Right lobe of liver (tissue), 4 donors: ENCODE data around the gene CGB1.

ENCODE experiments used
- POLR2A ChIP-seq: fragments of 450-650 bp; IDR thresholded peaks from one replicate; pipeline ENCODE4 v1.6.1; 2017; ENCODE audit warnings: antibody characterized with exemption, mild to moderate bottlenecking
- TF ChIP-seq, protein P1 (sequence below), 4 donors: fragments of 200-600 bp in 3 of 4; fragments of 450-650 bp in 1 of 4; IDR thresholded peaks; one replicate each; pipeline versions ENCODE4 v1.5.1 to v1.8.0; 2016 to 2022; ENCODE audit warnings: antibody characterized with exemption in 4 of 4, mild to moderate bottlenecking in 2 of 4
- donor health status: DM: no; HTN: no; CAD: no.
- donor health status: DM: no; HTN: no; CAD: no.
- donor health status: DM: no; HTN: yes; CAD: no.

DNA sequence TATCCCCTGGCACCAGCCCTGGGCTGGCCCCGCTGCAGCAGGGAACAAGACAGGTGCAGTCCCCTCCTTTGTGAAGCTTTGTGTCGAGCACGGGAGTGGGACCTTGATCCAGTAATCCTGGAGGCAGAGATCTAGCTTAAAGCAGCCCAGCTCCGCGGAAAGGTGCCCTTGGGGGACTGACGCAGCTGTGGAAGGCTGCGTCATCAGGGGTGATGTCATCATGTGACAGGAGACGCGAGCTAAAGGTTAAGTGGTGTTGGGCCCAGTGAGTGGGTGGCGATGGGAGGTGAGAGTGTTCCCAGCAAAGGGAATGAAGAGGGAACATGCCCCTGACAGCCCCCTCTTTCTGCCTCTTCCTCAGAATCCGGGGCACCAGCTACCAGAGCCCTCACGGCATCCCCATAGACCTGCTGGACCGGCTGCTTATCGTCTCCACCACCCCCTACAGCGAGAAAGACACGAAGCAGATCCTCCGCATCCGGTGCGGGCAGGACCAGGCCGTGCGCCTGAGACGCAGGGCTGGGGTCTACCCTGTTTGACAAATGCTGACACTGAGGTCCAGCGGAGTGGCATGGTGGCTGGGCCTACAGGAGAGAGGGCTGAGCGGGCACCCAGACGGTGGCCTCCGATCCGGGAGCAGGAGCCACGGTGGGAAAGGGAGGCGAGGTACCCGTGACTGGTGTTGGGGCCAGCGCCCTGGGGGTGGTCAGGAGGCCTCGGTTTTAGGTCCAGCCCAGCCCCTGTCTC lies 22.4 kb downstream of the CGB1 start:
- TF ChIP-seq, protein P1, sequence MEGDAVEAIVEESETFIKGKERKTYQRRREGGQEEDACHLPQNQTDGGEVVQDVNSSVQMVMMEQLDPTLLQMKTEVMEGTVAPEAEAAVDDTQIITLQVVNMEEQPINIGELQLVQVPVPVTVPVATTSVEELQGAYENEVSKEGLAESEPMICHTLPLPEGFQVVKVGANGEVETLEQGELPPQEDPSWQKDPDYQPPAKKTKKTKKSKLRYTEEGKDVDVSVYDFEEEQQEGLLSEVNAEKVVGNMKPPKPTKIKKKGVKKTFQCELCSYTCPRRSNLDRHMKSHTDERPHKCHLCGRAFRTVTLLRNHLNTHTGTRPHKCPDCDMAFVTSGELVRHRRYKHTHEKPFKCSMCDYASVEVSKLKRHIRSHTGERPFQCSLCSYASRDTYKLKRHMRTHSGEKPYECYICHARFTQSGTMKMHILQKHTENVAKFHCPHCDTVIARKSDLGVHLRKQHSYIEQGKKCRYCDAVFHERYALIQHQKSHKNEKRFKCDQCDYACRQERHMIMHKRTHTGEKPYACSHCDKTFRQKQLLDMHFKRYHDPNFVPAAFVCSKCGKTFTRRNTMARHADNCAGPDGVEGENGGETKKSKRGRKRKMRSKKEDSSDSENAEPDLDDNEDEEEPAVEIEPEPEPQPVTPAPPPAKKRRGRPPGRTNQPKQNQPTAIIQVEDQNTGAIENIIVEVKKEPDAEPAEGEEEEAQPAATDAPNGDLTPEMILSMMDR (IDR thresholded peaks at IDR 0.05) = no peak
- TF ChIP-seq POLR2A = no peak
